H1 (cell line): ENCODE results near the gene GAS7.

Experiments
- EP300 ChIP-seq, 2 experiments: IDR thresholded peaks; 1 replicate in 1 of 2; 2 replicates in 1 of 2; pipeline ENCODE4 v1.6.1; 2011 to 2012; ENCODE audit warnings: low read depth in 2 of 2, low read length in 2 of 2, mild to moderate bottlenecking in 2 of 2, borderline replicate concordance in 1 of 2, inconsistent platforms in 1 of 2, moderate library complexity in 1 of 2
- EZH2 ChIP-seq: fragments of 200-600 bp; sonication (generic); IDR thresholded peaks from 2 replicates; pipeline ENCODE4 v1.7.1; 2012; ENCODE audit warnings: low read depth, mild to moderate bottlenecking, moderate library complexity, low read length, inconsistent platforms; ENCODE audit not compliant: severe bottlenecking
- KDM4A ChIP-seq: IDR thresholded peaks from one replicate; pipeline ENCODE4 v1.7.1; 2012; ENCODE audit warnings: low read depth, mild to moderate bottlenecking, moderate library complexity, low read length, inconsistent platforms; ENCODE audit not compliant: severe bottlenecking
- POLR2A ChIP-seq, 2 experiments: IDR thresholded peaks; 1 replicate in 1 of 2; 2 replicates in 1 of 2; pipeline ENCODE4 v1.6.1; 2011; ENCODE audit warnings: low read depth in 2 of 2, low read length in 2 of 2, mild to moderate bottlenecking in 2 of 2; ENCODE audit errors: control extremely low read depth in 1 of 2
- POLR2AphosphoS5 ChIP-seq: IDR thresholded peaks from 2 replicates; pipeline ENCODE4 v1.6.1; 2011; ENCODE audit warnings: low read depth, low read length
- RAD21 ChIP-seq, 2 experiments: IDR thresholded peaks in 1 of 2; conservative IDR thresholded peaks in 1 of 2; 2 replicates each; pipeline ENCODE4 v1.6.1; 2011; ENCODE audit warnings: low read depth in 2 of 2, low read length in 2 of 2, improper control_type of control experiment in 1 of 2, inconsistent platforms in 1 of 2, mild to moderate bottlenecking in 1 of 2, moderate library complexity in 1 of 2
- SIRT6 ChIP-seq: IDR thresholded peaks from one replicate; pipeline ENCODE4 v1.7.1; 2012; ENCODE audit warnings: low read length, inconsistent platforms
- SUZ12 ChIP-seq: fragments of 200-600 bp; sonication (generic); IDR thresholded peaks from 2 replicates; pipeline ENCODE4 v1.6.1; 2012; ENCODE audit warnings: mild to moderate bottlenecking, inconsistent platforms, low read length, moderate library complexity, mixed read lengths
- USF2 ChIP-seq: IDR thresholded peaks from 2 replicates; pipeline ENCODE4 v1.6.1; 2011; ENCODE audit warnings: low read length, improper control_type of control experiment
- YY1 ChIP-seq: IDR thresholded peaks from 2 replicates; pipeline ENCODE4 v1.6.1; 2011; ENCODE audit warnings: low read depth, mild to moderate bottlenecking, low read length
- ZNF274 ChIP-seq: IDR thresholded peaks from 2 replicates; pipeline ENCODE4 v1.7.0; 2012; ENCODE audit warnings: low read length, borderline replicate concordance; ENCODE audit errors: extremely low read depth
- TF ChIP-seq, protein P1 (sequence below), 3 experiments: IDR thresholded peaks; 1 replicate in 2 of 3; 2 replicates in 1 of 3; pipeline versions ENCODE4 v1.5.1 to v1.6.1; 2011; ENCODE audit warnings: low read length in 3 of 3, mild to moderate bottlenecking in 3 of 3, inconsistent platforms in 2 of 3, low read depth in 1 of 3, moderate library complexity in 1 of 3; ENCODE audit not compliant: insufficient read depth in 1 of 3; ENCODE audit errors: control extremely low read depth in 1 of 3
- TF ChIP-seq, protein P2 (sequence below): IDR thresholded peaks from 2 replicates; pipeline ENCODE4 v1.6.1; 2012; ENCODE audit warnings: inconsistent platforms

DNA sequence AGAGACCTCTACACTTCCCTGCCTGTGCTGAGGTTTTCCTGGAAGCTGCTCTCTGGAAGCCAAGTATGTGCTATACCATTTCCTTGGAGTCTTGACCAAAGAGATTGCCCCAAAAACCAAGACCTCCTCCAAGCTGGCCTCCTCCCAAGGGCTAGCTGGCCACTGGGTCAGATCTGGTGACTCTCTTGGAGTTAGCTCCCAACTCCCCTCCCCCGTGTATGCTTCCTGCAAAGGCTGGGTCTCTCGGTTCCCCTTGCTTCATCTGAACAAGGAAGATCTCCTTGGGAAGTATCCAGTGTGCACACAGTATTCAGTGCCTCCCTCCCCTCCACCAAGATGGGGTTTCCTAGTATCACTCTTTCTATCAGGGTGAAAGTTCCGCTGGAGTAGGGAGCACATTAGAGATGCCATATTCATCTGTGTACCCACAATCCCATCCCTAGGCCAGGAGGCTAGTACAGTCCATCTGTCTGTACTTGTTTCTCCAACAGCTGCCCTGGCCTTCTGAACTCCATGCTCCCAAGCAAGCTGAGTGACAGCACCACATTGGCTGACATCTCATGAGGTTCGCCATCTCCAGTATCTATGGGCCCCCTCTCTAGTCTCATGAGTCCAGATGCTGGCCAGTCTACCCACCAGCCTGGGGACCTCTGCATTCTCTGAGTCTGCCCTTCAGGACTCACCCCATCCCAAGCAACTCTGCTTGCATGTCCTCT, 3.2 kb downstream of the GAS7 start:
- TF ChIP-seq, protein P1, sequence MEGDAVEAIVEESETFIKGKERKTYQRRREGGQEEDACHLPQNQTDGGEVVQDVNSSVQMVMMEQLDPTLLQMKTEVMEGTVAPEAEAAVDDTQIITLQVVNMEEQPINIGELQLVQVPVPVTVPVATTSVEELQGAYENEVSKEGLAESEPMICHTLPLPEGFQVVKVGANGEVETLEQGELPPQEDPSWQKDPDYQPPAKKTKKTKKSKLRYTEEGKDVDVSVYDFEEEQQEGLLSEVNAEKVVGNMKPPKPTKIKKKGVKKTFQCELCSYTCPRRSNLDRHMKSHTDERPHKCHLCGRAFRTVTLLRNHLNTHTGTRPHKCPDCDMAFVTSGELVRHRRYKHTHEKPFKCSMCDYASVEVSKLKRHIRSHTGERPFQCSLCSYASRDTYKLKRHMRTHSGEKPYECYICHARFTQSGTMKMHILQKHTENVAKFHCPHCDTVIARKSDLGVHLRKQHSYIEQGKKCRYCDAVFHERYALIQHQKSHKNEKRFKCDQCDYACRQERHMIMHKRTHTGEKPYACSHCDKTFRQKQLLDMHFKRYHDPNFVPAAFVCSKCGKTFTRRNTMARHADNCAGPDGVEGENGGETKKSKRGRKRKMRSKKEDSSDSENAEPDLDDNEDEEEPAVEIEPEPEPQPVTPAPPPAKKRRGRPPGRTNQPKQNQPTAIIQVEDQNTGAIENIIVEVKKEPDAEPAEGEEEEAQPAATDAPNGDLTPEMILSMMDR (IDR thresholded peaks at IDR 0.05; ENCODE audit: control extremely low read depth in 1 of 3, insufficient read depth in 1 of 3, low read depth in 1 of 3, low read length in 3 of 3), result no peak
- TF ChIP-seq POLR2A (IDR thresholded peaks at IDR 0.05; ENCODE audit: control extremely low read depth in 1 of 2, low read depth in 2 of 2, low read length in 2 of 2) (no peak), KDM4A (no peak), SIRT6 (no peak), EZH2 (no peak), USF2 (no peak), POLR2AphosphoS5 (no peak), SUZ12 (no peak), YY1 (no peak), EP300 (IDR thresholded peaks at IDR 0.05; ENCODE audit: borderline replicate concordance in 1 of 2, low read depth in 2 of 2, low read length in 2 of 2) (no peak), RAD21 (IDR thresholded peaks at IDR 0.05 in 1 of 2, conservative IDR thresholded peaks at IDR 0.05 in 1 of 2; ENCODE audit: low read depth in 2 of 2, low read length in 2 of 2) (no peak), ZNF274 (no peak)
- TF ChIP-seq, protein P2, sequence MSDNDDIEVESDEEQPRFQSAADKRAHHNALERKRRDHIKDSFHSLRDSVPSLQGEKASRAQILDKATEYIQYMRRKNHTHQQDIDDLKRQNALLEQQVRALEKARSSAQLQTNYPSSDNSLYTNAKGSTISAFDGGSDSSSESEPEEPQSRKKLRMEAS, result no peak
